SU-DHL-6 (cell line): ENCODE data around the gene FUT8.

Experiments
- H2AFZ ChIP-seq: fragments of 200-600 bp; sonication (generic); 2 replicates; pipeline ENCODE4 v1.6.1; 2014; ENCODE audit warnings: low read depth, mild to moderate bottlenecking, moderate library complexity, mixed read lengths, antibody characterized with exemption, low read length; ENCODE audit not compliant: severe bottlenecking
- H3F3A ChIP-seq: fragments of 200-600 bp; shearing (Covaris generic); 2 replicates; pipeline ENCODE4 v1.6.0; 2016; ENCODE audit warnings: antibody characterized with exemption, mild to moderate bottlenecking; ENCODE audit not compliant: insufficient read depth
- H3K27ac ChIP-seq: fragments of 200-600 bp; sonication (generic); 2 replicates; pipeline ENCODE4 v1.5.1; 2016; ENCODE audit warnings: low read depth, mild to moderate bottlenecking, low read length, moderate library complexity, mixed read lengths
- H3K27me3 ChIP-seq: fragments of 200-600 bp; sonication (generic), shearing (Covaris generic); 2 replicates; pipeline ENCODE4 v1.6.0; 2014; ENCODE audit warnings: mild to moderate bottlenecking, low read length
- H3K36me3 ChIP-seq: fragments of 200-600 bp; sonication (generic); 2 replicates; pipeline ENCODE4 v1.6.1; 2014; ENCODE audit warnings: mild to moderate bottlenecking, low read length, mixed read lengths
- H3K4me2 ChIP-seq: fragments of 300-600, 200-600 bp; shearing (Covaris generic), sonication (generic); 2 replicates; pipeline ENCODE4 v1.6.0; 2014; ENCODE audit warnings: low read length, low read depth, mild to moderate bottlenecking; ENCODE audit not compliant: poor library complexity, severe bottlenecking
- H3K4me3 ChIP-seq: fragments of 200-600 bp; sonication (generic); 2 replicates; pipeline ENCODE4 v1.5.1; 2014; ENCODE audit warnings: antibody characterized with exemption, low read length, mild to moderate bottlenecking, mixed read lengths; ENCODE audit not compliant: insufficient read depth, poor library complexity, severe bottlenecking
- H3K79me2 ChIP-seq: fragments of 200-600 bp; sonication (generic); 2 replicates; pipeline ENCODE4 v1.6.1; 2014; ENCODE audit warnings: mild to moderate bottlenecking, low read length, moderate library complexity; ENCODE audit not compliant: insufficient read depth
- H3K9ac ChIP-seq: fragments of 200-600 bp; sonication (generic); 2 replicates; pipeline ENCODE4 v1.7.0; 2014; ENCODE audit warnings: mild to moderate bottlenecking, low read length
- H3K9me2 ChIP-seq: fragments of 200-600 bp; sonication (generic); replicated peaks from 2 replicates; pipeline ENCODE4 v1.6.1; 2014; ENCODE audit warnings: low read length; ENCODE audit not compliant: insufficient read depth
- H3K9me3 ChIP-seq: fragments of 200-600 bp; sonication (generic); 2 replicates; pipeline ENCODE4 v1.6.1; 2014; ENCODE audit warnings: low read length, mixed read lengths; ENCODE audit not compliant: insufficient read depth
- H4K20me1 ChIP-seq: fragments of 200-600 bp; sonication (generic); 2 replicates; pipeline ENCODE4 v1.6.1; 2014; ENCODE audit warnings: low read depth, mild to moderate bottlenecking, antibody characterized with exemption, low read length, moderate library complexity, mixed read lengths
- CTCF ChIP-seq: fragments of 200-600 bp; sonication (generic); IDR thresholded peaks from one replicate; pipeline ENCODE4 v1.5.1; 2017; ENCODE audit warnings: antibody characterized with exemption, mild to moderate bottlenecking, low read length, moderate library complexity; ENCODE audit not compliant: insufficient read depth, poor library complexity, severe bottlenecking
- EZH2phosphoT487 ChIP-seq: fragments of 200-600 bp; sonication (generic), shearing (Covaris generic); conservative IDR thresholded peaks from 2 replicates; pipeline ENCODE4 v1.6.1; 2018; ENCODE audit warnings: mild to moderate bottlenecking, antibody characterized with exemption, low read length, moderate library complexity, mixed read lengths

The FUT8 gene

GRCh38 chr14:65585216-65585615, 172.7 kb downstream of the FUT8 start:
- no peak for TF ChIP-seq CTCF
- TF ChIP-seq EZH2phosphoT487: no peak
- no peak overlapping the region for H3K4me2 ChIP-seq
- no peaks in the 10 kb centered on the region; the same call in 1 of the 2 replicates for H3K9me2 ChIP-seq
- H3K9me3 ChIP-seq: no peaks in the 10 kb centered on the region
- H3K79me2 ChIP-seq: peaks cover 8% of the 10 kb centered on the region
- H3K36me3 ChIP-seq: no peaks in the 10 kb centered on the region; the same call in 1 of the 2 replicates
- H3K9ac ChIP-seq: no peak overlapping the region
- no peak overlapping the region for H2AFZ ChIP-seq
- H3F3A ChIP-seq: no peaks in the 10 kb centered on the region
- H4K20me1 ChIP-seq: no peaks in the 10 kb centered on the region
- H3K27ac ChIP-seq: no peak overlapping the region
- H3K4me3 ChIP-seq: no peak overlapping the region
- no peaks in the 10 kb centered on the region for H3K27me3 ChIP-seq

- Histone ChIP-seq H2AFZ (no peak overlapping the region), H3F3A (no peaks in the 10 kb centered on the region), H3K9me2 (no peaks in the 10 kb centered on the region; the same call in 1 of the 2 replicates), H3K27ac (no peak overlapping the region), H3K9me3 (no peaks in the 10 kb centered on the region), H3K27me3 (no peaks in the 10 kb centered on the region), H3K9ac (no peak overlapping the region), H3K79me2 (peaks cover 17% of the 10 kb centered on the region), H3K36me3 (no peaks in the 10 kb centered on the region), H4K20me1 (no peaks in the 10 kb centered on the region), H3K4me2 (no peak overlapping the region), H3K4me3 (no peak overlapping the region)
- TF ChIP-seq EZH2phosphoT487 (no peak), CTCF (no peak)
Measured at GRCh38 chr14:65588426-65589140, 176.1 kb downstream of the FUT8 start.

GRCh38 chr14:65594153-65594881, 181.8 kb downstream of the FUT8 start:
- no peak overlapping the region for H3K27ac ChIP-seq
- H2AFZ ChIP-seq: no peak overlapping the region
- H3K4me2 ChIP-seq: no peak overlapping the region

More at GRCh38 chr14:65594153-65594881, 181.8 kb downstream of the FUT8 start:
- H3K9me3 ChIP-seq: 0 out of 2 replicates have a peak, but pooled peaks cover 3% of the 10 kb centered on the region
- no peaks in the 10 kb centered on the region for H3K36me3 ChIP-seq
- H3K79me2 ChIP-seq: peaks cover 27% of the 10 kb centered on the region
- no peak overlapping the region for H3K4me3 ChIP-seq
- H3K9ac ChIP-seq: no peak overlapping the region
- H3K9me2 ChIP-seq: no peaks in the 10 kb centered on the region; the same call in 1 of the 2 replicates
- no peaks in the 10 kb centered on the region for H4K20me1 ChIP-seq
- no peaks in the 10 kb centered on the region for H3K27me3 ChIP-seq
- H3F3A ChIP-seq: no peaks in the 10 kb centered on the region
- TF ChIP-seq CTCF (no peak), EZH2phosphoT487 (no peak)
